Activated effector memory CD4-positive, alpha-beta T cell treated with Interleukin-2 at 50 U/mL for 16 hours (primary cell): ENCODE results near the gene TPM2.

ENCODE experiments used
- DNase-seq: peaks from one replicate; pipeline ENCODE4 v3.0.0-alpha.2; 2020

TPM2 gene

DNA sequence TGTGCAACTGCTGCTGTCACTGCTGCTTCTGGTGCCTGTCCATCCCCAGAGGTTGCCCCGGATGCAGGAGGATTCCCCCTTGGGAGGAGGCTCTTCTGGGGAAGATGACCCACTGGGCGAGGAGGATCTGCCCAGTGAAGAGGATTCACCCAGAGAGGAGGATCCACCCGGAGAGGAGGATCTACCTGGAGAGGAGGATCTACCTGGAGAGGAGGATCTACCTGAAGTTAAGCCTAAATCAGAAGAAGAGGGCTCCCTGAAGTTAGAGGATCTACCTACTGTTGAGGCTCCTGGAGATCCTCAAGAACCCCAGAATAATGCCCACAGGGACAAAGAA is 15.7 kb downstream of the TPM2 start:
- DNase-seq: no peak

DNA sequence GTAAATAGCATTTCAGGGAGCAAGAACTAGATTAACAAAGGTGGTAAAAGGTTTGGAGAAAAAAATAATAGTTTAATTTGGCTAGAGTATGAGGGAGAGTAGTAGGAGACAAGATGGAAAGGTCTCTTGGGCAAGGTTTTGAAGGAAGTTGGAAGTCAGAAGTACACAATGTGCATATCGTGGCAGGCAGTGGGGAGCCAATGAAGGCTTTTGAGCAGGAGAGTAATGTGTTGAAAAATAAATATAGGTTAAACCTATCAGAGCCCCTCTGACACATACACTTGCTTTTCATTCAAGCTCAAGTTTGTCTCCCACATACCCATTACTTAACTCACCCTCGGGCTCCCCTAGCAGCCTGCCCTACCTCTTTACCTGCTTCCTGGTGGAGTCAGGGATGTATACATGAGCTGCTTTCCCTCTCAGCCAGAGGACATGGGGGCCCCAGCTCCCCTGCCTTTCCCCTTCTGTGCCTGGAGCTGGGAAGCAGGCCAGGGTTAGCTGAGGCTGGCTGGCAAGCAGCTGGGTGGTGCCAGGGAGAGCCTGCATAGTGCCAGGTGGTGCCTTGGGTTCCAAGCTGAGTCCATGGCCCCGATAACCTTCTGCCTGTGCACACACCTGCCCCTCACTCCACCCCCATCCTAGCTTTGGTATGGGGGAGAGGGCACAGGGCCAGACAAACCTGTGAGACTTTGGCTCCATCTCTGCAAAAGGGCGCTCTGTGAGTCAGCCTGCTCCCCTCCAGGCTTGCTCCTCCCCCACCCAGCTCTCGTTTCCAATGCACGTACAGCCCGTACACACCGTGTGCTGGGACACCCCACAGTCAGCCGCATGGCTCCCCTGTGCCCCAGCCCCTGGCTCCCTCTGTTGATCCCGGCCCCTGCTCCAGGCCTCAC is 16.3 kb downstream of the TPM2 start, which contains the start of gene CA9:
CA9 (plus strand) TSS at position 797 of the 893 bp plus-strand sequence; CDS start at position 829, 32 bp downstream.
- DNase-seq: no peak

GRCh38 chr9:35669331-35670145 is 20.2 kb downstream of the TPM2 start:
- no peak for DNase-seq

- no peak for DNase-seq
These were observed 21.8 kb downstream of the TPM2 start for GRCh38 chr9:35667939-35668338.

DNA sequence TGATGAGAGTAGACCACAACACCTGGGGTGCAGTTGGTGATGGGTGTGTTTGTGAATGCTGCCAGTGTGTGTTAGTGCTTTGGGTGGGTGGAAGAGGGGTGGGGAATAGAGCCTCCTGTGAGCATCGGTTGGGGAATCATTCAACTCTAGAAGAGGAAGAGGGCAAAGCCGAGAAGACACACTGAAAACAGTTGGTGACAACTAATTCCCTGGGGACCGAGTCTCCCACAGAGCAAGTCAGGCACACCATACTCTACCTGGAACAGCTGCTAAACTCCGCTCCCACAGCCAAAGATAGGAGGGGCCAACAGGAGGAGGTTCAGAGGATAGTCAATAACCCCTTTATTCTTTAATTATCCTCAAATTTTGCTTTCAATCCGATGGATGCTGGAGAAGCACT is 23.2 kb downstream of the TPM2 start:
- no peak for DNase-seq

DNA sequence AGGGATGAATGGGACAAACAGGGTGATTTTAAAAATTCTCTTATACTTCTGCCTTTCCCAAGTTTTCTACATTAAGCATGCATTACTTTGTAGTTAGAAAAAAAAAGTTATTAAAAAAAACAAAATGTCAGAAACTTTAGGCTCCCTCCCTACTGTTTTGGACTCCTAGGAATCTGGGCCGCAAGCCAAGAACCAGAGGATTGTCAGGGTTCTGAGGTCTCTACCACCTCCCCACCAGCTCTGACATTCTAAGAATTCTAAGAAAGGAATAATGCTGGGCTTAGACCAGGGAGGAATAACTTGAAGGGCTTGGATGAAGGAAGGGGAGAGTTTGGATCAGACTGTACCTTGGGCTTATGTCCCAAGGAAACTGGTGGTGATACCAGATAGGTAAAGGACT is 23.7 kb downstream of the TPM2 start:
- no peak for DNase-seq

DNA sequence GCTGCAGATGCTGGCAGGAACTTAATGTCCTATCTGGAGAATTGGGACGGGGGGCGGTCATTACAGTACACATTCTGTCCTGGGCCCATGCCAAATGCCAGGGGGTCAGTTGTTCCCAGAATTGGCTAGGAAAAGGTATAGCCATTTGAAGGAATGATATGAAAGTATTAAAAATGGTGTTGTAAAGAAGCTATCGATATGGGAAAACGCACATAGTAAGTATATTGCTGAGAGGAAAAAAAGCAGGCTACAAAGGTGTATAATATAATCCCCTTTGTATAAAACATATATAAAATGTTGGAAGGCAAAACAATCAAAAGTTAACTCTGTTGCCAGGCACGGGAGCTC is 24.3 kb downstream of the TPM2 start:
- DNase-seq: no peak

DNA sequence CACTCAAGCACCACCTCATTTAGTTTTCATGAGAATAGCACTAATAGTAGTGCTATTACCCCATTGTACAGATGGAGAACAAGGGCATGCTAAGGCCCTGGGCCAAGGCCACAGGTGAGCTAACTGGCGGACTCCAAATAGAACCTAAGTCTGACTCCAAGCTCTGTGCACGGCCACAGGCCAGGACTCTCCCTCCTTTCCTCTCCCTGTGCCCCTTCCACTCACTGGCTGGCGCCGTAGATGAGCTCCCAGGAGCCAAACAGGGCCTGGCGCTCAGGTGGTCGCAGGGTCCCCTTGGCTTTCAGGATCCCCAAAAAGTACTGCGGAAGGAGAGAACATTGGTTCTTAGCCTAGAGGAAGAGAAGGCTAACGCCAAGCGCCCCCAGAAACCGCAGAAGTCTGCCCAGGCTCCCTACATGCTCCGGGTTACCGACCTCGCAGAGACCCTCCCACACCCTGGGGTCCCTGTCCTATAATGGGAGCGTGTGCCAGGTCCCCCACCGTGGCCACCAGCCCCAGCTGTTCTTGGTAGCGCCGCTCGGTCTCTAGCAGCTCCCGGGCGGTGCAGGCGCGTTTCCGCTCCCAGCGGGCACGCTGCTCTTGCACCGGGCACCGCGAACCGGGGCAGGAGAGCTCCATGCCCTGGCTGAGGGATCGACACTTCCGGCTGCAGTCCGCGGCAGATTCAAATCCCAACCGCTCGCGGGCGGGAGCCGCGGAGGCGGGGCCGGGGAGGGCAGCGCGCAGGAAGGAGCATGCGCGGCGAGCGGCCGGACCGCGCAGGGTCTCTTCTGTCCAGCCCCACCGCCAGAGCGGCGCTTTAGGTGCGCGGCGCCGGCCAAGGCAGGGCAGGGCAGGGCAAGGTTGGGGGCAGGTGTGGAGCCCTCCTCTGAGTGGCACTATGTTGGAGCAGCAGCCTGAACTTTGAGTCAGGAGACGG is 24.9 kb downstream of the TPM2 start, which contains the start of gene ARHGEF39:
ARHGEF39 (minus strand) TSS at position 665 of the 940 bp plus-strand sequence; CDS start at position 639, 26 bp downstream.
- DNase-seq: peak; percentile 61

GRCh38 chr9:35662437-35662836 is 27.3 kb downstream of the TPM2 start:
- no peak for DNase-seq

GRCh38 chr9:35661756-35662350 is 27.9 kb downstream of the TPM2 start:
- DNase-seq: peak; percentile 43

- DNase-seq: no peak
These were observed 28.7 kb downstream of the TPM2 start for GRCh38 chr9:35660966-35661415.

GRCh38 chr9:35659340-35659739 is 30.4 kb downstream of the TPM2 start:
- no peak for DNase-seq

DNA sequence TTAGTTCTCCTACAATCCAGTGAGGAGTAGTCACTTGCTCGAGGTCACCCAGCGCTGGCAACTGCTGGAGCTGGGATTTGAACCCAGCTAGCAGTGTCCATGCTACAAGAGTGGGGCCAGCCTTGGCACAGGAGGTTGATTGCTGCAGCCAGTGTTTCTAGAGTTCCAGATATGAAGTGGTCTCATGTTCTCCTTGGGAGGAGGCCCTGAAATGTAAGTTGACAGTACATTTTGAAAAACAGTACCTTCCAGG is 30.8 kb downstream of the TPM2 start:
- no peak for DNase-seq

DNA sequence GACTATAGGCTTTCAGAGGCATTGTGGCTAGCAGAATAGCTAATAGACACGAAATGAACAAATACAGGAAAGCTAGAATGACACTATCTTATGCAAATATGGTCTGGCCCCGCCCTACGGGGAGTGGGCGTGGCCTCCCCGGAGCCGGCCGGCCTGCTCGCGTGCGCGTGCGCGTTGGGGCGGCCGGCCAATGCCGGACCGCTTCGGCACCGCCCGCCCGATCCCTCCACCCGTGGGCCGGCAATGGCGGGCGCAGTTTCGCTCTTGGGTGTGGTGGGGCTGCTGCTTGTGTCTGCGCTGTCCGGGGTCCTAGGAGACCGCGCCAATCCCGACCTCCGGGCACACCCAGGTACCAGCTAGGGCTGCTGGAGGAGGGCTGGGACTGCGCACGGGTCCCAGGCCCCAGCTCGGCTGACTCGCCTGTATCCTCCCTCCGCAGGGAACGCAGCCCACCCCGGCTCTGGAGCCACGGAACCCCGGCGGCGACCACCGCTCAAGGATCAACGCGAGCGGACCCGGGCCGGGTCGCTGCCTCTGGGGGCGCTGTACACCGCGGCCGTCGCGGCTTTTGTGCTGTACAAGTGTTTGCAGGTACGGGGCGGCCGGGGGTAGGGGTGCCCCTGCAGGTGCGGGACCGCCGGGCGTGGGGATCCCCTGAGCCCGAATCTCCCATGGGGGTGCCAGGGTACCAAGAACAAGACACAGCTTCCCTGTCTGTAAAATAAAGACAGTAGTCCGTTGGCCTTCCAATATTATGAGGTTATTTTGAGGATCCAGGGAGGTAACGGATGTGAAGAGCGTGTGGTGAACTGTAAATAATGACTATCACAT is 31.4 kb downstream of the TPM2 start, which contains the start of gene CCDC107:
CCDC107 (plus strand) TSS at position 156 of the 831 bp plus-strand sequence; CDS start at position 244, 88 bp downstream.
- peak; percentile 73 for DNase-seq

DNA sequence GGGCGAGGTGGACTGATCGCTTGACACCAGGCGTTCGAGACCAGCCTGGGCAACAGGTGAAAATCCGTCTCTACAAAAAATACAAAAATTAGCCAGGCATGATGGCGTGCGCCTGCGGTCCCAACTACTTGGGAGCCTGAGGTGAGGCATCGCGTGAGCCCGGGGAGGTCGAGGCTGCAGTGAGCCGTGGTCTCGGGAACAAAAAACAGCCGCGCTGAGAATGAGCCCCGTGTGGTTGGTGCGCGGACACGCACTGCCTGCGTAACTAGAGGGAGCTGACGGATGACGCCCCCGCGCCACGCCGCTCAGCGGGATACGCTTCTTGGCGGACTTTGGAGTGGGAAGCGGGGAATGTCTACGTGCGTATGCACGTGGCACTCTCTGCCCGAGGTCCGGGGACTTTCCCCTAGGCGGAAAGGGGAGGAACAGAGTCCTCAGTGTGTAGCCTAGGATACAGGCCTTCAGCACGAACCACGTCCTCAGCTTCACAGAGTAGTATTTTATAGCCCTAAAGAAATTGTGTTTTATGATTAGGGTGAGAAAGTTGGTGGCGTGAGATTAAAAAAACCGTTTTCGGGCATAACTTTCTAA is 32.1 kb downstream of the TPM2 start, which contains the start of gene RMRP:
RMRP (minus strand) TSS at position 474 of the 591 bp plus-strand sequence.
- DNase-seq: peak; percentile 70

DNA sequence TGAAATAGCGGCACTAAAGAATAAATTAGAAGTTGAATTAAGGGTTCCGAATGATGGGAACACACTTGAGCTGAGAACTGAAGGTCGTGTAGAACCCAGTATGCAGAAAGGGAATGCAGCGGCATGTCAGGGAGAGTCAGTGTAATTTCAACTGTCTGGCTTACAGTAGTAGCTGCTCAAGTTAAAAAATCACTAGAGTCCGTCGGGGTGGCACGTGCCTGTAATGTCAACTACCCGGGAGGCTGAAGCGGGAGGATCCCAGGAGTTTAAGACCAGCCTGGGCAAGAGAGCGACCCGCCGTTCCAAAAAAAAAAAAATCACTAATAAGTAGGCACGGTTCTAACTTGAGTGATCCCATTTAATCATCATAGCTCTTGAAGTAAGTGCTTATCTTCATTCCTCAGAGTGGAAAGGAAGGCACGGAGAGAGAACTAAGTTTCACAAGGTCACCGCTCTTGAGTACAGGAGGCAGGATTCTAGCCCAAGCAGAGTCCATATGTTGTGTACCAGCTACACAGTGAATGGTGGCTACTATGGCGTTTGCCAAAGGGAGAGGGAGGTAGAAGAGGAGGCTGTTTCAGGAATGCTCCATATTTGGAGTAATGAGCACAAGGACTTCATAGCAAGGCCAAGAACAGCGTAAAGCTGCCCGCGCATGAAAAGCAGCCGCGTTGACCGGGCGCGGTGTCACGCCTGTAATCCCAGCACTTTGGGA is 32.7 kb downstream of the TPM2 start:
- no peak for DNase-seq

GRCh38 chr9:35656348-35656747 is 33.4 kb downstream of the TPM2 start:
- DNase-seq: no peak

DNA sequence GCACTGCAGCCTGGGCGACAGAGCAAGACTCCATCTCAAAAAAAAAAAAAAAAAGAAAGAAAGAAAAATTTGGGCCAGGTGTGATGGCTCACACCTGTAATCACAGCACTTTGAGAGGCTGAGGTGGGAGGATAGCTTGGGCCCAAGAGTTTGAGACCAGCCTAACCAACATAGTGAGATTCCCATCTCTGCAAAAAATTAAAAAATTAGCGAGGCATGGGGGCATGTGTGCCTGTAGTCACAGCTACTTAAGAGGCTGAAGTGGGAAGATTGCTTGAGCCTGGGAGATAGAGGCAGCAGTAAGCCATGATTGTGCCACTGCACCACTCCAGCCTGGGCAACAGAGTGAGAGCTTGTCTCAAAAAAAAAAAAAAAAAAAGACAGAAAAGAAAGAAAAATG is 36.1 kb downstream of the TPM2 start:
- DNase-seq: no peak

GRCh38 chr9:35652829-35653209 is 36.9 kb downstream of the TPM2 start:
- DNase-seq: no peak
